ENCODE measurements around the gene ELMOD1. TPM values are rescaled to one million over a fixed set of nuclear protein-coding genes. Genes with fewer than 3 reads are reported as not detected.

Gene ELMOD1
- total RNA-seq, 1 experiment from 2014 or later: not detected

DNA sequence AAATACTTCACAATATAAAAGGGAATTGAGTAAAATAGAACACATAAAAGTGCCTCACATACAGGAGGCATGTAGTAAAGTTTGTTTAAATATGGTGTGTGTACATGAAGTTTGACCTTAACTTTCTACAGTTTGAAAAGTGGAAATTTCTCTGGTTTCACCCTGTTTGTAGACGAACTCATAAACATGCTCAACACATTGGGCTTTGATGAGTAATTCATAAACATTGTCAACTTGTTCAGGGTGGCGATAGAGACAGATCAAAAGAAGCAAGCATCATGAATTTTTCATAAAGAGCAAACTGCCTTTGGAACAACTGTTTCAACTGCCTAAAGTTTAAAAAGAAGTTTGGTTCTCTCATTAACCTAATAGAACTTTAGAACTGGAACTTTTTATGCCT lies 111.8 kb downstream of the ELMOD1 start:
- no TSS peak for BruUV-seq (replicated peaks)
- ChIA-PET POLR2A (no interaction called here), CTCF (interaction anchor here (0.6 to 1.0 kb wide), 2 partner anchors 14 to 69 kb away, joined by 3 to 4 read pairs; no protein-coding TSS in a partner anchor)
- Mint-ChIP-seq H3K4me3 (ENCODE audit: unreplicated experiment) (no peak overlapping the region), H3K27me3 (ENCODE audit: insufficient read depth, unreplicated experiment) (no peaks in the 10 kb centered on the region), H3K9me3 (ENCODE audit: unreplicated experiment) (no peaks in the 10 kb centered on the region), H3K4me1 (ENCODE audit: insufficient read depth, unreplicated experiment) (peaks cover 23% of the 10 kb centered on the region), H3K27ac (ENCODE audit: low read depth, unreplicated experiment) (no peak overlapping the region), H3K36me3 (ENCODE audit: insufficient read depth, unreplicated experiment) (no peaks in the 10 kb centered on the region)
- intact Hi-C loops (cut with micrococcal nuclease): no loop called here
- no peak for DNase-seq (ENCODE audit: unreplicated experiment)
- TF ChIP-seq, protein P1, sequence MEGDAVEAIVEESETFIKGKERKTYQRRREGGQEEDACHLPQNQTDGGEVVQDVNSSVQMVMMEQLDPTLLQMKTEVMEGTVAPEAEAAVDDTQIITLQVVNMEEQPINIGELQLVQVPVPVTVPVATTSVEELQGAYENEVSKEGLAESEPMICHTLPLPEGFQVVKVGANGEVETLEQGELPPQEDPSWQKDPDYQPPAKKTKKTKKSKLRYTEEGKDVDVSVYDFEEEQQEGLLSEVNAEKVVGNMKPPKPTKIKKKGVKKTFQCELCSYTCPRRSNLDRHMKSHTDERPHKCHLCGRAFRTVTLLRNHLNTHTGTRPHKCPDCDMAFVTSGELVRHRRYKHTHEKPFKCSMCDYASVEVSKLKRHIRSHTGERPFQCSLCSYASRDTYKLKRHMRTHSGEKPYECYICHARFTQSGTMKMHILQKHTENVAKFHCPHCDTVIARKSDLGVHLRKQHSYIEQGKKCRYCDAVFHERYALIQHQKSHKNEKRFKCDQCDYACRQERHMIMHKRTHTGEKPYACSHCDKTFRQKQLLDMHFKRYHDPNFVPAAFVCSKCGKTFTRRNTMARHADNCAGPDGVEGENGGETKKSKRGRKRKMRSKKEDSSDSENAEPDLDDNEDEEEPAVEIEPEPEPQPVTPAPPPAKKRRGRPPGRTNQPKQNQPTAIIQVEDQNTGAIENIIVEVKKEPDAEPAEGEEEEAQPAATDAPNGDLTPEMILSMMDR (IDR thresholded peaks at IDR 0.05; ENCODE audit: unreplicated experiment): no peak

DNA sequence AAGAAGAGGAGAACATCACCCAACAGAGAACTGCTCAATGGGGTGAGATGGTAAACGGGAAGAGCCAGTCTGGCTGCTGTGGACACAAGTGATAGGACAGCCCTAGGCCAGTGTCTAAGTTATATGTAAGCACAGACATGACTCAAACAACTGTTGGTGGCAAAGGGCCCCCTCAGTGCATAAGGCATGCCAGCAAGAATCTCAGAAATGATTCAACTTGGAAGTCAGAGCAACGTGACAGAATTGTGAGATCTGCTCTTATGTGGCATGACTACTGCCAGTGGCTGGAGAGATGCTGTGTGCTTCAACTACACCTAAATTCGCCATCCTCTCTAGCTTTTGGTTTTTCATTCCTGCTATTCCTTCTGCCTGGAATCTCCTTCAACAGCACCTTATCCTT lies 113.5 kb downstream of the ELMOD1 start:
- TF ChIP-seq, protein P1 (IDR thresholded peaks at IDR 0.05; ENCODE audit: unreplicated experiment): no peak
- ChIA-PET POLR2A (no interaction called here), CTCF (interaction anchor here (0.6 to 1.0 kb wide), 3 partner anchors 15 to 129 kb away, joined by 3 to 4 read pairs (median 3); no protein-coding TSS in a partner anchor)
- intact Hi-C loops (cut with micrococcal nuclease): no loop called here
- no TSS peak for BruUV-seq (replicated peaks)
- Mint-ChIP-seq H3K9me3 (ENCODE audit: unreplicated experiment) (no peaks in the 10 kb centered on the region), H3K4me3 (ENCODE audit: unreplicated experiment) (no peak overlapping the region), H3K27me3 (ENCODE audit: insufficient read depth, unreplicated experiment) (peaks cover 2% of the 10 kb centered on the region), H3K27ac (ENCODE audit: low read depth, unreplicated experiment) (no peak overlapping the region), H3K4me1 (ENCODE audit: insufficient read depth, unreplicated experiment) (peaks cover 23% of the 10 kb centered on the region), H3K36me3 (ENCODE audit: insufficient read depth, unreplicated experiment) (no peaks in the 10 kb centered on the region)
- peak; percentile 27 for DNase-seq (ENCODE audit: unreplicated experiment)

DNA sequence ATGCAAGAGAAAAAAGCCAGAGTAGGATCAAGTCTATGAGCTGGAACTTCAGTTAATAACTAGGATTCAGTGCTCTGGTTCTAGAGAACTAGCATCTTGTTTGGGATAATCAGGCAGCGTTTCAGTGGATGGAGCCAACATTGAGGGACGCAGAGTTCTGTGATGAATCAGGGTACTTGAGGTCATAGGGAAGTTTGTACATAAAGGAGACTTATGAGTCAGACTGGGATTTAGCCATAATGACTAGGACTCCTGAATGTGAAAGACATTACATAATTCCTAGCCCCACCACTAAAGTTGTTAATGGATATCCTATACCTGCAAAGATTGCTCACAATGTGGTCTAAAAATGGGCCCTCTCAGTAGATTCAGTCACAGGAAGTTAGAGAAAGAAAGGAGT lies 114.1 kb downstream of the ELMOD1 start:
- no TSS peak for BruUV-seq (replicated peaks)
- CTCF ChIA-PET: no interaction called here
- no peaks in the 10 kb centered on the region for H3K9me3 Mint-ChIP-seq (ENCODE audit: unreplicated experiment)

DNA sequence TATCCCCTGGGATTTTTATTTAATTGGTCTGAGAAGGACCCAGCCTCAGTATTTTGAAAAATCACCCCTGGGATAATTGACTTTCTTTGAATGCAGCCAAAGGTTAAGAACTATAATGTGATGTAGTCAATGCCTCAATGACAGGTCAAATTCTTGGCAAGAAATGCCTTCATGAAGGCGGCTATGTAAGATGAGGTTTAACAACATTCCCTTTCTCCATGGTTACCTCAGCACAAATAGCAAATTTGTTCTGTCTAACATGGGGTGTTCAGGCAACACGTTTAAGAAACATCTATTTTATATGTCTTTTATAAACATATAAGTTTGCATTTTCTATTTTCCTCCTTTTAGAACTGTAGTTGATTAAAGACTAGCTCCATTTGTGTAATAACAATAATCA lies 115.6 kb downstream of the ELMOD1 start:
- intact Hi-C loops (cut with micrococcal nuclease): no loop called here
- H3K4me3 Mint-ChIP-seq (ENCODE audit: unreplicated experiment): no peak overlapping the region
- H3K27ac Mint-ChIP-seq (ENCODE audit: low read depth, unreplicated experiment): no peak overlapping the region
- TF ChIP-seq, protein P1 (IDR thresholded peaks at IDR 0.05; ENCODE audit: unreplicated experiment): no peak
- DNase-seq (ENCODE audit: unreplicated experiment): no peak
- BruUV-seq (replicated peaks): no TSS peak
- peaks cover 23% of the 10 kb centered on the region for H3K4me1 Mint-ChIP-seq (ENCODE audit: insufficient read depth, unreplicated experiment)
- ChIA-PET POLR2A (interaction anchor here (1.1 kb wide), 1 partner anchor 51 kb away, joined by 3 read pairs; no protein-coding TSS in a partner anchor), CTCF (interaction anchor here (0.7 to 1.0 kb wide), 2 partner anchors 33 to 216 kb away, joined by 3 to 4 read pairs; no protein-coding TSS in a partner anchor)
- H3K9me3 Mint-ChIP-seq (ENCODE audit: unreplicated experiment): no peaks in the 10 kb centered on the region
- no peaks in the 10 kb centered on the region for H3K36me3 Mint-ChIP-seq (ENCODE audit: insufficient read depth, unreplicated experiment)
- H3K27me3 Mint-ChIP-seq (ENCODE audit: insufficient read depth, unreplicated experiment): peaks cover 23% of the 10 kb centered on the region

More for the DNA sequence above, 114.1 kb downstream of the ELMOD1 start:
- peak; percentile 88 for DNase-seq (ENCODE audit: unreplicated experiment)
- H3K36me3 Mint-ChIP-seq (ENCODE audit: insufficient read depth, unreplicated experiment): no peaks in the 10 kb centered on the region
- H3K4me1 Mint-ChIP-seq (ENCODE audit: insufficient read depth, unreplicated experiment): peaks cover 23% of the 10 kb centered on the region
- no peak overlapping the region for H3K4me3 Mint-ChIP-seq (ENCODE audit: unreplicated experiment)
- no peak overlapping the region for H3K27ac Mint-ChIP-seq (ENCODE audit: low read depth, unreplicated experiment)
- H3K27me3 Mint-ChIP-seq (ENCODE audit: insufficient read depth, unreplicated experiment): peaks cover 7% of the 10 kb centered on the region
- POLR2A ChIA-PET: no interaction called here
- intact Hi-C loops (cut with micrococcal nuclease): no loop called here
- TF ChIP-seq, protein P1 (IDR thresholded peaks at IDR 0.05; ENCODE audit: unreplicated experiment): no peak

Data from MCF 10A (cell line).